Stomach (tissue), 9 donors: ENCODE measurements around the gene DCST1. TPM values are rescaled to one million over a fixed set of nuclear protein-coding genes. Genes with fewer than 3 reads are reported as not detected.
A peak's percentile ranks its signal among the peaks of the same experiment; 100 is the strongest.

Experiments used
- DNase-seq, 2 donors: peaks; one replicate each; pipeline versions ENCODE4 v3.0.0 to v3.0.0-alpha.2; 2013 to 2019
- H3K27ac ChIP-seq, 5 donors: fragments of 200-600 bp in 4 of 5; sonication (generic) in 4 of 5; one replicate each; pipeline ENCODE4 v1.5.1; 2013 to 2019; ENCODE audit warnings: mild to moderate bottlenecking in 1 of 5, moderate library complexity in 1 of 5
- H3K27me3 ChIP-seq, 3 donors: fragments of 200-600 bp; sonication (generic); one replicate each; pipeline ENCODE4 v1.5.1; 2017 to 2019; ENCODE audit warnings: mixed run types in 1 of 3
- H3K36me3 ChIP-seq, 4 donors: fragments of 200-600 bp; sonication (generic); 1 replicate in 3 of 4; 2 replicates in 1 of 4; pipeline ENCODE4 v1.5.1; 2016 to 2019
- H3K4me1 ChIP-seq, 4 donors: fragments of 200-600 bp; sonication (generic); one replicate each; pipeline ENCODE4 v1.5.1; 2016 to 2019
- H3K4me3 ChIP-seq, 4 donors: fragments of 200-600 bp; sonication (generic) in 3 of 4; one replicate each; pipeline ENCODE4 v1.5.1; 2016 to 2019; ENCODE audit warnings: mild to moderate bottlenecking in 1 of 4
- H3K9me3 ChIP-seq, 4 donors: fragments of 200-600 bp; sonication (generic); one replicate each; pipeline ENCODE4 v1.5.1; 2016 to 2019
- EP300 ChIP-seq: sonication (generic); formaldehyde crosslinking; IDR thresholded peaks from one replicate; pipeline ENCODE4 v1.6.1; 2017; ENCODE audit warnings: antibody characterized with exemption
- POLR2A ChIP-seq, 4 donors: fragments of 450-650 bp; IDR thresholded peaks; one replicate each; pipeline ENCODE4 v1.6.1; 2016; ENCODE audit warnings: antibody characterized with exemption in 4 of 4, control low read depth in 2 of 4, mild to moderate bottlenecking in 1 of 4, moderate library complexity in 1 of 4
- POLR2AphosphoS5 ChIP-seq, 3 donors: sonication (generic); formaldehyde crosslinking; IDR thresholded peaks; one replicate each; pipeline ENCODE4 v1.6.1; 2016; ENCODE audit warnings: antibody characterized with exemption in 3 of 3
- WGBS, 5 donors: extraction: QIAGEN DNeasy Blood & Tissue Kit in 3 of 5; methylation state at CpG; one replicate each; pipeline versions ENCODE4 v1.1.5 to v1.1.7; 2013 to 2018; 5-methylcytosine and 5-hydroxymethylcytosine counted together
- intact Hi-C: fragments of 100-400 bp; cut with DNase I; formaldehyde crosslinking; loops from one replicate; pipeline ENCODE4 v1.15.1; 2023; ENCODE audit warnings: low total_unique reads
- polyA plus RNA-seq, 3 donors: library from polyadenylated mRNA; stranded (reverse); fragments of 200-250 nt; gene quantifications; one replicate each; pipeline ENCODE4 v1.2.3, GENCODE V29; 2013
- total RNA-seq, 5 donors: library from RNA; depleted of rRNA; stranded (reverse); fragments of >200 nt; gene quantifications; one replicate each; pipeline versions ENCODE4 v1.1.0 to v1.2.3, GENCODE V29; 2014 to 2016
- TF ChIP-seq, protein P1 (sequence below), 7 experiments: fragments of 450-650 bp in 4 of 7; fragments of 200-600 bp in 3 of 7; sonication (generic) in 3 of 7; IDR thresholded peaks; one replicate each; pipeline ENCODE4 v1.5.1; 2016 to 2019; ENCODE audit warnings: antibody characterized with exemption in 7 of 7, control low read depth in 2 of 7, mild to moderate bottlenecking in 1 of 7
- donor health status: healthy with polysubstance abuse.
- donor health status: Bipolar disorder and iron deficiency.
- donor health status: healthy.

The DCST1 gene
- total and polyA plus RNA-seq, 8 donors: 0.13 to 0.89 (median 0.18) TPM; not detected in 5

DNA sequence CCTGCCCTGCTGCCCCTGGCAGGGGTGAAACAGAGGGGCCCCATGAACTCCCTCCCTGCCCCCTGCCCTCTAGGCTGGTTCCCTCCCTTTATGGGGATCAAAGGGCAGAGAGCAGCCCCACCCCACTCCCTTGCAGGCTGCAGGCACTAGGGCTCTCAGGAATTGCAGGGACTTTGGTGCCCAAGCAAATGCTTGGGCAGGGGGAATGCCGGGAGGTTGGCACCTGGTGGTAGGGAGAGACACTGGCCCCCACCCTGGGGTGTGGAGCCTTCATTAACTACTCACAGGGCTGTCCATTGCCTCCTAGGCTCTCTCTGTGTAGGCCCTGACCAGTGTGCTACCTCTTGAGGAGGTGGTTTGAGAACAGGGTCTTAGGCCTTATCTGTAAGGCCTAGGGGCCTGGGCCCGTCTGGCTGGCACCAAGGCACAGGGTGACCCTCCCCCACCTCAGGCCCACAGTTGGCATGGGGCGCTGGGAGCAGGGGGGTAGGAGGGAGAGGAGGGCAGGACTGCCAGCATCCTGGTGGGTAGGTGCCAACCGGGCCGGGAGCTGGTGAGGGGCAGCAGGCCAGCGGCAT, 26.3 kb upstream of the DCST1 start:
- peaks cover 84 to 88% (median 85%) of the 10 kb centered on the region in 4 donors for H3K4me1 ChIP-seq
- WGBS, 5 donors: 28 to 42% (median 30%) methylated on average over 5 to 6 of the region's 6 CpGs
- peak; percentile 32 to 86 for DNase-seq
- H3K27ac ChIP-seq: peak overlapping the region; percentile 96 to 100 (median 99)
- intact Hi-C loops: no loop called here
- TF ChIP-seq POLR2AphosphoS5 (IDR thresholded peaks at IDR 0.05): peak in 2 of 3 donors; percentile 16 to 22
- no peak for TF ChIP-seq POLR2A (IDR thresholded peaks at IDR 0.05)
- TF ChIP-seq, protein P1, sequence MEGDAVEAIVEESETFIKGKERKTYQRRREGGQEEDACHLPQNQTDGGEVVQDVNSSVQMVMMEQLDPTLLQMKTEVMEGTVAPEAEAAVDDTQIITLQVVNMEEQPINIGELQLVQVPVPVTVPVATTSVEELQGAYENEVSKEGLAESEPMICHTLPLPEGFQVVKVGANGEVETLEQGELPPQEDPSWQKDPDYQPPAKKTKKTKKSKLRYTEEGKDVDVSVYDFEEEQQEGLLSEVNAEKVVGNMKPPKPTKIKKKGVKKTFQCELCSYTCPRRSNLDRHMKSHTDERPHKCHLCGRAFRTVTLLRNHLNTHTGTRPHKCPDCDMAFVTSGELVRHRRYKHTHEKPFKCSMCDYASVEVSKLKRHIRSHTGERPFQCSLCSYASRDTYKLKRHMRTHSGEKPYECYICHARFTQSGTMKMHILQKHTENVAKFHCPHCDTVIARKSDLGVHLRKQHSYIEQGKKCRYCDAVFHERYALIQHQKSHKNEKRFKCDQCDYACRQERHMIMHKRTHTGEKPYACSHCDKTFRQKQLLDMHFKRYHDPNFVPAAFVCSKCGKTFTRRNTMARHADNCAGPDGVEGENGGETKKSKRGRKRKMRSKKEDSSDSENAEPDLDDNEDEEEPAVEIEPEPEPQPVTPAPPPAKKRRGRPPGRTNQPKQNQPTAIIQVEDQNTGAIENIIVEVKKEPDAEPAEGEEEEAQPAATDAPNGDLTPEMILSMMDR (IDR thresholded peaks at IDR 0.05): no peak
- no peak for TF ChIP-seq EP300
- H3K9me3 ChIP-seq: no peaks in the 10 kb centered on the region
- peak overlapping the region; percentile 19 to 47 (median 34) for H3K4me3 ChIP-seq
- no peaks in the 10 kb centered on the region for H3K27me3 ChIP-seq
- H3K36me3 ChIP-seq: peaks cover 0 to 20% (median 10%) of the 10 kb centered on the region in 4 donors

DNA sequence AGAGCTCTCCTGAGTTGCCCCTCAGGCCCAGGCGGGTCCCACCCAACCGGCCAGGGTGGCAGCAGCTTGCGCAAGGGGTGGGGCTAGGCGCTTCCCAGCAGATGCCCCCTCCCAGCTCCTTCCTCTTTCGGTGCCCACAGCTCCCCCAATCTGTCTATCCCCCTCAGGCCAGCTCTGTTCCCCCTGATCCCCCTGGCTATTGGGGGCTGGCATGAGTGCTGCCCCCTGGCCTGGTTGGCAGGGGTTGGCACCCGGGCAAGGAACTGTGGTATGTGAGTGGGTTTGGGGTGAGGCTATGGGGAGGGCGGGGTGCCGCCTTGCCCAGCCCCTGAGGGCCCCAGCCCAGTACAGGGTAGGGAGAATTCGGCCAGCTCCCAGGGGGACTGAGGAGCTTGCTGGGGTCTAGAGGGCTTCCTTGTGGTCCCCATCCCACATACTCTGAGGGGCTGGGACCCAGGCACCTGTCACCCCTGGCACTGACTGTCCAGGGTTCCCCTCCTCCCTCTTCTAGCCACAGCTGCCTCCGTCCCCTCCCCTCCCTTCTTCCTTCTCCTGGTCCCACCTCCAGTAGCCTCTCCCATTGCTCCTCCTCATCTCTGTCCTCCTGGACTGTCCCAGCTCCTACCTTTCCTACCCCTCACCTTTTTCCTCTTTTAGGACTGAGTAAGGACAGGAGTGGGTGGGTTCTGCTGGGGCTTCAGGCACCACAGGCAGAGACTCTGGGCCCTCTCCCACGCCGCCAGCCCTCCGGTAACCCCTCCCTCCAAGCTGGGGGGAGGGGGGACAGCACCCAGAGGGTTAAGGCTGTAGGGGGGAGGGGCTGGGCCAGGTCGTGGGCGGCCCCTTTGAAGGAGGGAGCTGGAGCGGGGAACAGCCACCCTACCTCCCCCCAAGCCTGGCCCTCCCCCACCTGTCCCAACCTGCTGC, 25.3 kb upstream of the DCST1 start:
- peak overlapping the region; percentile 19 to 47 (median 34) for H3K4me3 ChIP-seq
- H3K4me1 ChIP-seq: peaks cover 93 to 98% (median 95%) of the 10 kb centered on the region in 4 donors
- H3K9me3 ChIP-seq: no peaks in the 10 kb centered on the region
- TF ChIP-seq POLR2A (IDR thresholded peaks at IDR 0.05) (no peak), POLR2AphosphoS5 (IDR thresholded peaks at IDR 0.05) (no peak), EP300 (no peak)
- TF ChIP-seq, protein P1 (IDR thresholded peaks at IDR 0.05): no peak
- H3K36me3 ChIP-seq: peaks cover 0 to 20% (median 12%) of the 10 kb centered on the region in 4 donors
- H3K27ac ChIP-seq: peak overlapping the region; percentile 96 to 100 (median 99)
- WGBS, 5 donors: 26 to 44% (median 34%) methylated on average over 9 to 16 of the region's 16 CpGs
- H3K27me3 ChIP-seq: no peaks in the 10 kb centered on the region
- DNase-seq: no peak
- intact Hi-C loops: no loop called here

DNA sequence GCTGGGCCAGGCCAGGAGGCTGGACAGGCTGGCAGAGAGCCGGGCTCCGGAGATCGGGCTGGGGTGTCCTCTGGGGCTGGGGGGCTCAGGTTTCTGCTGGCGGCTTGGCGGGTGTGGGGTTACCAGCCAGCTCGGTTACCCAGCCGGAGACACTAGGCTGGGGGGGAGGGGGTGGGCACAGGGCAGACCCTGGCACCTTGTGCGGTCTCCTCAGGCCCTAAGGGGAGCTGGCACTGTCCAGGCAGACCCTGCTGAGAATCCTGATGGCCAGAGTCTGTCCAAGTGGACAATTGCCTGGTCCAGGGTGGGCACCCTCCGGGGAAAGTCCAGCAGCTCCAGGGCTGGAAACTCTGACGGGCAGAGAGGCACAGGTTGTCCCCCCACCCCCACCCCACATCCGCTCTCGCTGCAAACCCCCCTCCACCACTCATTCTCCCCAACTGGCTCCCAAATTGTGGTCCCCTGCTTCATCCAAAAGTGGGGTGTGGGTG, 24.4 kb upstream of the DCST1 start:
- 71 to 84% (median 75%) methylated on average over 7 to 12 of the region's 12 CpGs for WGBS, 5 donors
- DNase-seq: no peak

More for the DNA sequence above, 24.4 kb upstream of the DCST1 start:
- Histone ChIP-seq H3K36me3 (peaks cover 6 to 27% (median 19%) of the 10 kb centered on the region in 4 donors), H3K4me1 (peaks cover 95 to 100% (median 98%) of the 10 kb centered on the region in 4 donors), H3K27me3 (no peaks in the 10 kb centered on the region), H3K9me3 (no peaks in the 10 kb centered on the region), H3K4me3 (peak overlapping the region; percentile 19 to 47 (median 34)), H3K27ac (peak overlapping the region; percentile 96 to 100 (median 99))
- intact Hi-C loops: no loop called here
- TF ChIP-seq, protein P1 (IDR thresholded peaks at IDR 0.05): no peak
- TF ChIP-seq POLR2AphosphoS5 (IDR thresholded peaks at IDR 0.05) (no peak), EP300 (no peak)
